Mucosa of descending colon (tissue), 3 donors: ENCODE measurements around the gene UCP2. TPM values are rescaled to one million over a fixed set of nuclear protein-coding genes. Genes with fewer than 3 reads are reported as not detected.

Source experiments
- ATAC-seq: fragments of 200-7000 bp; cut with Tn5 transposase; one replicate; pipeline ENCODE4 v1.9.1; 2020; ENCODE audit warnings: mild to moderate bottlenecking, moderate library complexity
- DNase-seq, 3 donors: peaks; one replicate each; pipeline ENCODE4 v3.0.0-alpha.2; 2020
- H3K36me3 ChIP-seq: fragments of 200-600 bp; one replicate; pipeline ENCODE4 v1.8.0; 2021; ENCODE audit warnings: low read depth, mild to moderate bottlenecking
- H3K4me1 ChIP-seq: fragments of 200-600 bp; one replicate; pipeline ENCODE4 v1.8.0; 2021; ENCODE audit warnings: low read depth, mild to moderate bottlenecking
- H3K4me3 ChIP-seq: fragments of 200-600 bp; one replicate; pipeline ENCODE4 v1.8.0; 2021; ENCODE audit warnings: mild to moderate bottlenecking
- H3K9me3 ChIP-seq: fragments of 200-600 bp; one replicate; pipeline ENCODE4 v1.8.0; 2021; ENCODE audit warnings: mild to moderate bottlenecking
- CTCF ChIP-seq: fragments of 200-600 bp; IDR thresholded peaks from one replicate; pipeline ENCODE4 v1.8.0; 2022; ENCODE audit warnings: antibody characterized with exemption, mild to moderate bottlenecking
- intact Hi-C, 2 donors: fragments of 100-400 bp; cut with DNase I in 1 of 2; cut with micrococcal nuclease in 1 of 2; formaldehyde crosslinking; loops; one replicate each; pipeline versions ENCODE4 v1.11.0 to v1.11.1; 2022; cut with DNase I, micrococcal nuclease
- long read RNA-seq, 2 donors: library from polyadenylated mRNA; unstranded; transcript quantifications; one replicate each; pipeline ENCODE4 v2.0.0, GENCODE V29; 2019 to 2021
- total RNA-seq, 3 donors: library from RNA; stranded (reverse); fragmentation: NEBNext Ultra II Directional in 2 of 3; extraction: Animal tissue kit (Norgen Biotek cat#: 25700) in 2 of 3; gene quantifications; one replicate each; pipeline versions ENCODE4 v1.2.1 to v1.2.4, GENCODE V29; 2021 to 2023
- donor health status: DM: no; HTN: no; CAD: no; lungs with moderate emphysema.
- donor health status: DM: no; HTN: no; CAD: no.
- donor health status: DM: no; HTN: yes; CAD: no.

The UCP2 gene
- 10 to 100 TPM; 36.4 to 61.3 (median 39.9) TPM for total RNA-seq
- long read RNA-seq, donor 1, transcript UCP2-201 (8 exons, 2,113 nt), result major isoform, 21 of 25 reads
- long read RNA-seq, donor 1, partial matches to known transcripts, result 2 of 25 reads
- long read RNA-seq, donor 1, other reads (novel, unspliced or antisense), result 0 of 25 reads
- long read RNA-seq, donor 2, transcript UCP2-201 (8 exons, 2,113 nt), result major isoform, 14 of 17 reads
- long read RNA-seq, donor 2, partial matches to known transcripts, result 0 of 17 reads
- long read RNA-seq, donor 2, other reads (novel, unspliced or antisense), result 3 of 17 reads

GRCh38 chr11:73982595-73982989 is at the start of gene UCP2:
UCP2 (minus strand) TSS chr11:73982843; CDS start chr11:73978378, 4,465 bp downstream.
- peak; percentile 83 for ATAC-seq
- DNase-seq, result peak; percentile 93 to 95 (median 94)
- Histone ChIP-seq H3K9me3 (no peaks in the 10 kb centered on the region), H3K4me1 (peaks cover 22% of the 10 kb centered on the region), H3K4me3 (peak within 1 kb of the TSS; percentile 32), H3K36me3 (no peaks in the 10 kb centered on the region)
- no peak for TF ChIP-seq CTCF
- intact Hi-C loops, result no loop called here

- no peaks in the 10 kb centered on the region for H3K36me3 ChIP-seq
- ATAC-seq (peak; percentile 8), DNase-seq (no peak)
- intact Hi-C loops, result no loop called here
- no peaks in the 10 kb centered on the region for H3K9me3 ChIP-seq
- H3K4me3 ChIP-seq, result no peak overlapping the region
- no peak for TF ChIP-seq CTCF
- no peaks in the 10 kb centered on the region for H3K4me1 ChIP-seq
Observed at GRCh38 chr11:74030723-74031676, 48.4 kb upstream of the UCP2 start.

- Histone ChIP-seq H3K36me3 (no peaks in the 10 kb centered on the region), H3K4me3 (no peak overlapping the region), H3K9me3 (no peaks in the 10 kb centered on the region), H3K4me1 (peaks cover 9% of the 10 kb centered on the region)
- no peak for TF ChIP-seq CTCF
- intact Hi-C loops, result no loop called here
- ATAC-seq, result no peak
- no peak for DNase-seq
Observed at GRCh38 chr11:74025467-74026166, 43.0 kb upstream of the UCP2 start.

- DNase-seq, result peak in 2 of 3 donors; percentile 38 to 55
- no peak for ATAC-seq
Observed at GRCh38 chr11:74024261-74025029, 41.8 kb upstream of the UCP2 start.

More at GRCh38 chr11:74024261-74025029, 41.8 kb upstream of the UCP2 start:
- Histone ChIP-seq H3K4me1 (peaks cover 21% of the 10 kb centered on the region), H3K36me3 (no peaks in the 10 kb centered on the region), H3K4me3 (no peak overlapping the region), H3K9me3 (no peaks in the 10 kb centered on the region)
- TF ChIP-seq CTCF, result no peak
- intact Hi-C loops, result no loop called here
